ENCODE results near the gene ATG9B. TPM values are rescaled to one million over a fixed set of nuclear protein-coding genes. Genes with fewer than 3 reads are reported as not detected.

Gene ATG9B
- total RNA-seq, 1 donor from 2014 or later = 1.8 TPM

- peaks cover 25% of the 10 kb centered on the region for H3K4me1 Mint-ChIP-seq
- DNase-seq = no peak
- intact Hi-C loops (cut with micrococcal nuclease) = loop anchor here (10.0 kb wide), 1 partner anchor 1257 kb away; a partner anchor contains a TSS
- peaks cover 19% of the 10 kb centered on the region for H3K27me3 Mint-ChIP-seq
- no peak for ATAC-seq (ENCODE audit: low read depth)
- H3K27ac Mint-ChIP-seq = no peak overlapping the region
- no peak for TF ChIP-seq CTCF (IDR thresholded peaks at IDR 0.05)
- no peaks in the 10 kb centered on the region for H3K9me3 Mint-ChIP-seq
- ChIA-PET CTCF (interaction anchor here (0.6 kb wide), 1 partner anchor 9 kb away, joined by 3 read pairs; no protein-coding TSS in a partner anchor), POLR2A (no interaction called here)
- H3K4me3 Mint-ChIP-seq = no peak overlapping the region
- no peaks in the 10 kb centered on the region for H3K36me3 Mint-ChIP-seq (ENCODE audit: low read depth)
Measured at GRCh38 chr7:150971242-150972022, 52.9 kb downstream of the ATG9B start.

- DNase-seq (no peak), ATAC-seq (ENCODE audit: low read depth) (no peak)
- Mint-ChIP-seq H3K27ac (no peak overlapping the region), H3K4me1 (peaks cover 24% of the 10 kb centered on the region), H3K9me3 (no peaks in the 10 kb centered on the region), H3K27me3 (peaks cover 17% of the 10 kb centered on the region), H3K4me3 (no peak overlapping the region), H3K36me3 (ENCODE audit: low read depth) (no peaks in the 10 kb centered on the region)
- intact Hi-C loops (cut with micrococcal nuclease) = loop anchor here (10.0 kb wide), 1 partner anchor 1256 kb away; a partner anchor contains a TSS
- no peak for TF ChIP-seq CTCF (IDR thresholded peaks at IDR 0.05)
- POLR2A ChIA-PET = no interaction called here
- CTCF ChIA-PET = no interaction called here
Measured at GRCh38 chr7:150970424-150970823, 53.9 kb downstream of the ATG9B start.

GRCh38 chr7:150969475-150969874 lies 54.8 kb downstream of the ATG9B start:
- H3K36me3 Mint-ChIP-seq (ENCODE audit: low read depth) = no peaks in the 10 kb centered on the region
- no peak for TF ChIP-seq CTCF (IDR thresholded peaks at IDR 0.05)
- no peaks in the 10 kb centered on the region for H3K9me3 Mint-ChIP-seq
- no peak overlapping the region for H3K27ac Mint-ChIP-seq
- ChIA-PET CTCF (interaction anchor here (0.8 to 1.0 kb wide), 2 partner anchors 10 to 142 kb away, joined by 3 read pairs; no protein-coding TSS in a partner anchor), POLR2A (no interaction called here)
- DNase-seq (no peak), ATAC-seq (ENCODE audit: low read depth) (no peak)
- peaks cover 18% of the 10 kb centered on the region for H3K4me1 Mint-ChIP-seq
- intact Hi-C loops (cut with micrococcal nuclease) = no loop called here
- peaks cover 20% of the 10 kb centered on the region for H3K27me3 Mint-ChIP-seq
- no peak overlapping the region for H3K4me3 Mint-ChIP-seq

- no peak for TF ChIP-seq CTCF (IDR thresholded peaks at IDR 0.05)
- Mint-ChIP-seq H3K36me3 (ENCODE audit: low read depth) (no peaks in the 10 kb centered on the region), H3K4me1 (peaks cover 13% of the 10 kb centered on the region), H3K27ac (no peak overlapping the region), H3K27me3 (peaks cover 24% of the 10 kb centered on the region), H3K9me3 (no peaks in the 10 kb centered on the region), H3K4me3 (no peak overlapping the region)
- no peak for DNase-seq
- intact Hi-C loops (cut with micrococcal nuclease) = no loop called here
- CTCF ChIA-PET = interaction anchor here (0.8 to 1.0 kb wide), 2 partner anchors 10 to 142 kb away, joined by 3 read pairs; no protein-coding TSS in a partner anchor
- ATAC-seq (ENCODE audit: low read depth) = no peak
- POLR2A ChIA-PET = no interaction called here
Measured at GRCh38 chr7:150968734-150969372, 55.4 kb downstream of the ATG9B start.

- peaks cover 26% of the 10 kb centered on the region for H3K27me3 Mint-ChIP-seq
- H3K9me3 Mint-ChIP-seq = no peaks in the 10 kb centered on the region
- ATAC-seq (ENCODE audit: low read depth) (no peak), DNase-seq (no peak)
- no peak overlapping the region for H3K27ac Mint-ChIP-seq
- H3K36me3 Mint-ChIP-seq (ENCODE audit: low read depth) = no peaks in the 10 kb centered on the region
- intact Hi-C loops (cut with micrococcal nuclease) = no loop called here
- TF ChIP-seq CTCF (IDR thresholded peaks at IDR 0.05) = no peak
- CTCF ChIA-PET = no interaction called here
- POLR2A ChIA-PET = no interaction called here
- H3K4me3 Mint-ChIP-seq = no peak overlapping the region
- peaks cover 7% of the 10 kb centered on the region for H3K4me1 Mint-ChIP-seq
Measured at GRCh38 chr7:150968056-150968733, 56.1 kb downstream of the ATG9B start.

Data from activated B cell treated with CpG ODN at 0.5 μM for 24 hours (primary cell).